HepG2 (cell line): ENCODE results near the gene C1QL4. TPM values are rescaled to one million over a fixed set of nuclear protein-coding genes. Genes with fewer than 3 reads are reported as not detected.

ENCODE experiments used
- ERF ChIP-seq: IDR thresholded peaks from 2 replicates; pipeline ENCODE4 v1.6.1; 2018; ENCODE audit warnings: missing biosample characterization, missing genetic modification reagents
- FOXM1 ChIP-seq: sonication (generic); formaldehyde crosslinking; IDR thresholded peaks from 2 replicates; pipeline ENCODE4 v1.5.0; 2020; ENCODE audit warnings: missing genetic modification reagents
- HMGA1 ChIP-seq: sonication (generic); formaldehyde crosslinking; conservative IDR thresholded peaks from 2 replicates; pipeline ENCODE4 v1.4.0; 2020; ENCODE audit warnings: missing genetic modification reagents
- KAT7 ChIP-seq: IDR thresholded peaks from 2 replicates; pipeline ENCODE4 v1.6.1; 2018; ENCODE audit warnings: borderline replicate concordance, missing compliant biosample characterization
- MAX ChIP-seq: IDR thresholded peaks from 2 replicates; pipeline ENCODE4 v1.6.1; 2012; ENCODE audit warnings: inconsistent platforms
- NFYB ChIP-seq: sonication (generic); formaldehyde crosslinking; IDR thresholded peaks from 2 replicates; pipeline ENCODE4 v1.4.0; 2020; ENCODE audit warnings: missing genetic modification reagents
- ZBED4 ChIP-seq: sonication (generic); formaldehyde crosslinking; IDR thresholded peaks from 2 replicates; pipeline ENCODE4 v1.4.0; 2020; ENCODE audit warnings: missing genetic modification reagents, borderline replicate concordance
- ZBTB7B ChIP-seq: sonication (generic); formaldehyde crosslinking; IDR thresholded peaks from 2 replicates; pipeline ENCODE4 v1.4.0; 2020; ENCODE audit warnings: missing genetic modification reagents
- ZNF430 ChIP-seq: sonication (generic); formaldehyde crosslinking; IDR thresholded peaks from 2 replicates; pipeline ENCODE4 v1.9.0; 2021; ENCODE audit warnings: mild to moderate bottlenecking, missing genetic modification reagents
- polyA plus RNA-seq, 8 experiments: library from polyadenylated mRNA; depleted of rRNA in 3 of 8; stranded (reverse) in 7 of 8; unstranded in 1 of 8; fragments of >200 nt; fragmentation: Illumina TruSeq in 4 of 8; extraction: Trizol in 4 of 8; gene quantifications; 2 replicates each; pipeline versions ENCODE4 v1.2.1 to v1.2.3, GENCODE V29; 2011 to 2016; ENCODE audit warnings: low read depth in 4 of 8, missing spikeins in 1 of 8, mixed read lengths in 1 of 8; ENCODE audit not compliant: insufficient read depth in 1 of 8
- total RNA-seq, 5 experiments: library from RNA; depleted of rRNA; stranded (reverse); fragments of >200 nt; fragmentation: Illumina TruSeq; extraction: Trizol; gene quantifications; 2 replicates each; pipeline ENCODE4 v1.2.3, GENCODE V29; 2016; ENCODE audit warnings: low read depth in 1 of 5
- TF ChIP-seq, protein P1 (sequence below): sonication (generic); formaldehyde crosslinking; IDR thresholded peaks from 2 replicates; pipeline ENCODE4 v1.5.0; 2020; ENCODE audit warnings: mild to moderate bottlenecking, missing genetic modification reagents
- TF ChIP-seq, protein P2 (sequence below): sonication (generic); formaldehyde crosslinking; IDR thresholded peaks from 2 replicates; pipeline ENCODE4 v1.4.0; 2020; ENCODE audit warnings: missing genetic modification reagents, borderline replicate concordance
- TF ChIP-seq, protein P3 (sequence below): sonication (generic); formaldehyde crosslinking; IDR thresholded peaks from 2 replicates; pipeline ENCODE4 v1.4.0; 2020; ENCODE audit warnings: mild to moderate bottlenecking, missing genetic modification reagents, borderline replicate concordance
- TF ChIP-seq, protein P4 (sequence below): sonication (generic); formaldehyde crosslinking; IDR thresholded peaks from 2 replicates; pipeline ENCODE4 v1.4.0; 2020; ENCODE audit warnings: missing genetic modification reagents, borderline replicate concordance

C1QL4 gene
- total and polyA plus RNA-seq, 2 of the 13 experiments (the other 11 are each of a cell fraction or from before 2014, with no cell fraction given), result 0.03 TPM; not detected in 1

GRCh38 chr12:49322708-49323523 is 14.1 kb downstream of the C1QL4 start, which contains the start of gene TROAP (continued):
- TF ChIP-seq, protein P1, sequence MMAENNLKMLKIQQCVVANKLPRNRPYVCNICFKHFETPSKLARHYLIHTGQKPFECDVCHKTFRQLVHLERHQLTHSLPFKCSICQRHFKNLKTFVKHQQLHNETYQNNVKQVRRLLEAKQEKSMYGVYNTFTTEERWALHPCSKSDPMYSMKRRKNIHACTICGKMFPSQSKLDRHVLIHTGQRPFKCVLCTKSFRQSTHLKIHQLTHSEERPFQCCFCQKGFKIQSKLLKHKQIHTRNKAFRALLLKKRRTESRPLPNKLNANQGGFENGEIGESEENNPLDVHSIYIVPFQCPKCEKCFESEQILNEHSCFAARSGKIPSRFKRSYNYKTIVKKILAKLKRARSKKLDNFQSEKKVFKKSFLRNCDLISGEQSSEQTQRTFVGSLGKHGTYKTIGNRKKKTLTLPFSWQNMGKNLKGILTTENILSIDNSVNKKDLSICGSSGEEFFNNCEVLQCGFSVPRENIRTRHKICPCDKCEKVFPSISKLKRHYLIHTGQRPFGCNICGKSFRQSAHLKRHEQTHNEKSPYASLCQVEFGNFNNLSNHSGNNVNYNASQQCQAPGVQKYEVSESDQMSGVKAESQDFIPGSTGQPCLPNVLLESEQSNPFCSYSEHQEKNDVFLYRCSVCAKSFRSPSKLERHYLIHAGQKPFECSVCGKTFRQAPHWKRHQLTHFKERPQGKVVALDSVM (CRISPR knock-in tag), result peak; percentile 88
- TF ChIP-seq NFYB, result peak; percentile 98
- peak; percentile 80; the same call in 1 of the 2 replicates for TF ChIP-seq ZNF430 (CRISPR knock-in tag)
- no peak for TF ChIP-seq ZBTB7B
- peak; percentile 96 for TF ChIP-seq FOXM1 (CRISPR knock-in tag)
- TF ChIP-seq MAX, result peak; percentile 24; the same call in 1 of the 2 replicates
- TF ChIP-seq, protein P2, sequence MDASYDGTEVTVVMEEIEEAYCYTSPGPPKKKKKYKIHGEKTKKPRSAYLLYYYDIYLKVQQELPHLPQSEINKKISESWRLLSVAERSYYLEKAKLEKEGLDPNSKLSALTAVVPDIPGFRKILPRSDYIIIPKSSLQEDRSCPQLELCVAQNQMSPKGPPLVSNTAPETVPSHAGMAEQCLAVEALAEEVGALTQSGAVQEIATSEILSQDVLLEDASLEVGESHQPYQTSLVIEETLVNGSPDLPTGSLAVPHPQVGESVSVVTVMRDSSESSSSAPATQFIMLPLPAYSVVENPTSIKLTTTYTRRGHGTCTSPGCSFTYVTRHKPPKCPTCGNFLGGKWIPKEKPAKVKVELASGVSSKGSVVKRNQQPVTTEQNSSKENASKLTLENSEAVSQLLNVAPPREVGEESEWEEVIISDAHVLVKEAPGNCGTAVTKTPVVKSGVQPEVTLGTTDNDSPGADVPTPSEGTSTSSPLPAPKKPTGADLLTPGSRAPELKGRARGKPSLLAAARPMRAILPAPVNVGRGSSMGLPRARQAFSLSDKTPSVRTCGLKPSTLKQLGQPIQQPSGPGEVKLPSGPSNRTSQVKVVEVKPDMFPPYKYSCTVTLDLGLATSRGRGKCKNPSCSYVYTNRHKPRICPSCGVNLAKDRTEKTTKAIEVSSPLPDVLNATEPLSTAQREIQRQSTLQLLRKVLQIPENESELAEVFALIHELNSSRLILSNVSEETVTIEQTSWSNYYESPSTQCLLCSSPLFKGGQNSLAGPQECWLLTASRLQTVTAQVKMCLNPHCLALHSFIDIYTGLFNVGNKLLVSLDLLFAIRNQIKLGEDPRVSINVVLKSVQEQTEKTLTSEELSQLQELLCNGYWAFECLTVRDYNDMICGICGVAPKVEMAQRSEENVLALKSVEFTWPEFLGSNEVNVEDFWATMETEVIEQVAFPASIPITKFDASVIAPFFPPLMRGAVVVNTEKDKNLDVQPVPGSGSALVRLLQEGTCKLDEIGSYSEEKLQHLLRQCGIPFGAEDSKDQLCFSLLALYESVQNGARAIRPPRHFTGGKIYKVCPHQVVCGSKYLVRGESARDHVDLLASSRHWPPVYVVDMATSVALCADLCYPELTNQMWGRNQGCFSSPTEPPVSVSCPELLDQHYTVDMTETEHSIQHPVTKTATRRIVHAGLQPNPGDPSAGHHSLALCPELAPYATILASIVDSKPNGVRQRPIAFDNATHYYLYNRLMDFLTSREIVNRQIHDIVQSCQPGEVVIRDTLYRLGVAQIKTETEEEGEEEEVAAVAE (CRISPR knock-in tag), result peak; percentile 97
- TF ChIP-seq KAT7 (CRISPR knock-in tag), result no peak
- peak; percentile 28; the same call in 1 of the 2 replicates for TF ChIP-seq ZBED4
- TF ChIP-seq, protein P3, sequence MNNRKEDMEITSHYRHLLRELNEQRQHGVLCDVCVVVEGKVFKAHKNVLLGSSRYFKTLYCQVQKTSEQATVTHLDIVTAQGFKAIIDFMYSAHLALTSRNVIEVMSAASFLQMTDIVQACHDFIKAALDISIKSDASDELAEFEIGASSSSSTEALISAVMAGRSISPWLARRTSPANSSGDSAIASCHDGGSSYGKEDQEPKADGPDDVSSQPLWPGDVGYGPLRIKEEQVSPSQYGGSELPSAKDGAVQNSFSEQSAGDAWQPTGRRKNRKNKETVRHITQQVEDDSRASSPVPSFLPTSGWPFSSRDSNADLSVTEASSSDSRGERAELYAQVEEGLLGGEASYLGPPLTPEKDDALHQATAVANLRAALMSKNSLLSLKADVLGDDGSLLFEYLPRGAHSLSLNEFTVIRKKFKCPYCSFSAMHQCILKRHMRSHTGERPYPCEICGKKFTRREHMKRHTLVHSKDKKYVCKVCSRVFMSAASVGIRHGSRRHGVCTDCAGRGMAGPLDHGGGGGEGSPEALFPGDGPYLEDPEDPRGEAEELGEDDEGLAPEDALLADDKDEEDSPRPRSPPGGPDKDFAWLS (CRISPR knock-in tag), result no peak
- no peak for TF ChIP-seq HMGA1
- TF ChIP-seq ERF (CRISPR knock-in tag), result peak; percentile 36; the same call in 1 of the 2 replicates
- TF ChIP-seq, protein P4, sequence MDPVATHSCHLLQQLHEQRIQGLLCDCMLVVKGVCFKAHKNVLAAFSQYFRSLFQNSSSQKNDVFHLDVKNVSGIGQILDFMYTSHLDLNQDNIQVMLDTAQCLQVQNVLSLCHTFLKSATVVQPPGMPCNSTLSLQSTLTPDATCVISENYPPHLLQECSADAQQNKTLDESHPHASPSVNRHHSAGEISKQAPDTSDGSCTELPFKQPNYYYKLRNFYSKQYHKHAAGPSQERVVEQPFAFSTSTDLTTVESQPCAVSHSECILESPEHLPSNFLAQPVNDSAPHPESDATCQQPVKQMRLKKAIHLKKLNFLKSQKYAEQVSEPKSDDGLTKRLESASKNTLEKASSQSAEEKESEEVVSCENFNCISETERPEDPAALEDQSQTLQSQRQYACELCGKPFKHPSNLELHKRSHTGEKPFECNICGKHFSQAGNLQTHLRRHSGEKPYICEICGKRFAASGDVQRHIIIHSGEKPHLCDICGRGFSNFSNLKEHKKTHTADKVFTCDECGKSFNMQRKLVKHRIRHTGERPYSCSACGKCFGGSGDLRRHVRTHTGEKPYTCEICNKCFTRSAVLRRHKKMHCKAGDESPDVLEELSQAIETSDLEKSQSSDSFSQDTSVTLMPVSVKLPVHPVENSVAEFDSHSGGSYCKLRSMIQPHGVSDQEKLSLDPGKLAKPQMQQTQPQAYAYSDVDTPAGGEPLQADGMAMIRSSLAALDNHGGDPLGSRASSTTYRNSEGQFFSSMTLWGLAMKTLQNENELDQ (CRISPR knock-in tag), result no peak
